GM18498 (cell line): ENCODE measurements around the gene PLCB3.

Source experiments
- ATAC-seq: cut with Tn5 transposase; IDR thresholded peaks from one replicate; pipeline ENCODE4 v1.9.1; 2021; ENCODE audit warnings: mild to moderate bottlenecking, moderate library complexity; ENCODE audit not compliant: unreplicated experiment

PLCB3 gene

GRCh38 chr11:64235437-64236161 lies 15.7 kb upstream of the PLCB3 start:
- ATAC-seq, result no peak

GRCh38 chr11:64237484-64237951 lies 13.8 kb upstream of the PLCB3 start:
- no peak for ATAC-seq

GRCh38 chr11:64238076-64238475 lies 13.3 kb upstream of the PLCB3 start:
- ATAC-seq, result no peak

- no peak for ATAC-seq
Measured at GRCh38 chr11:64238999-64239398, 12.3 kb upstream of the PLCB3 start.

- no peak for ATAC-seq
Measured at GRCh38 chr11:64239662-64240434, 11.5 kb upstream of the PLCB3 start.

GRCh38 chr11:64240435-64241240 lies 10.7 kb upstream of the PLCB3 start, which contains the start of gene FKBP2:
TSS of gene FKBP2 (plus strand) at chr11:64241095. CDS start at chr11:64242388, 1,293 bp downstream.
- ATAC-seq, result peak; percentile 57

- peak; percentile 72 for ATAC-seq
Measured at GRCh38 chr11:64241241-64241490, 10.2 kb upstream of the PLCB3 start.

- ATAC-seq, result peak; percentile 12
Measured at GRCh38 chr11:64241491-64242374, 9.6 kb upstream of the PLCB3 start.

GRCh38 chr11:64243236-64243854 lies 8.0 kb upstream of the PLCB3 start:
- no peak for ATAC-seq

- no peak for ATAC-seq
Measured at GRCh38 chr11:64244107-64244506, 7.2 kb upstream of the PLCB3 start.

GRCh38 chr11:64244966-64245365 lies 6.4 kb upstream of the PLCB3 start:
- no peak for ATAC-seq

- ATAC-seq, result no peak
Measured at GRCh38 chr11:64245401-64245796, 5.9 kb upstream of the PLCB3 start.

- no peak for ATAC-seq
Measured at GRCh38 chr11:64245797-64246620, 5.3 kb upstream of the PLCB3 start.

- ATAC-seq, result peak; percentile 19
Measured at GRCh38 chr11:64246621-64246870, 4.8 kb upstream of the PLCB3 start.

GRCh38 chr11:64246871-64247728 lies 4.2 kb upstream of the PLCB3 start, which contains the start of gene PPP1R14B:
TSS of gene PPP1R14B (minus strand) at chr11:64246943. CDS start at chr11:64246673, 270 bp downstream.
- ATAC-seq, result peak; percentile 41

GRCh38 chr11:64247729-64248531 lies 3.4 kb upstream of the PLCB3 start:
- no peak for ATAC-seq

GRCh38 chr11:64248578-64248977 lies 2.8 kb upstream of the PLCB3 start:
- ATAC-seq, result no peak

GRCh38 chr11:64249038-64249437 lies 2.3 kb upstream of the PLCB3 start:
- ATAC-seq, result no peak
